Caco-2 (cell line): ENCODE data around the gene FBXL4. TPM values are rescaled to one million over a fixed set of nuclear protein-coding genes. Genes with fewer than 3 reads are reported as not detected.

Experiments used
- BruUV-seq: library from RNA; stranded (reverse); fragments of 400-500 nt; replicated peaks from 2 replicates; lab custom pipeline; 2021; lab: Mats Ljungman, UMichigan
- CTCF ChIA-PET: fragments of 300-600 bp; sonication (Branson Sonifier 250); formaldehyde crosslinking; loops from one replicate; lab custom pipeline; 2022; ENCODE audit warnings: antibody characterized with exemption; lab: Charles Lee
- POLR2A ChIA-PET: fragments of 300-600 bp; sonication (Branson Sonifier 250); formaldehyde crosslinking; loops from one replicate; lab custom pipeline; 2022; ENCODE audit warnings: antibody characterized with exemption; lab: Charles Lee
- DNase-seq, 2 experiments: peaks; one replicate each; pipeline versions ENCODE4 v3.0.0 to v3.0.0-alpha.2; 2020 to 2022
- H3K27me3 ChIP-seq: replicated peaks from 2 replicates; pipeline ENCODE4 v1.6.0; 2011; ENCODE audit warnings: low read length; ENCODE audit not compliant: control insufficient read depth, insufficient read depth
- H3K36me3 ChIP-seq: 2 replicates; pipeline ENCODE4 v1.5.1; 2011; ENCODE audit warnings: low read length; ENCODE audit not compliant: control insufficient read depth, insufficient read depth
- H3K4me1 ChIP-seq: fragments of 250-450 bp; sonication (Bioruptor Pico); 2 replicates; pipeline ENCODE4 v1.5.1; 2020; ENCODE audit warnings: mild to moderate bottlenecking
- H3K4me3 ChIP-seq: 2 replicates; pipeline ENCODE4 v1.5.1; 2011; ENCODE audit warnings: low read depth, mild to moderate bottlenecking, control low read depth, low read length
- H3K9me3 ChIP-seq: fragments of 250-450 bp; sonication (Bioruptor Pico); 2 replicates; pipeline ENCODE4 v1.5.1; 2020; ENCODE audit warnings: mild to moderate bottlenecking, moderate library complexity
- H3K27ac Mint-ChIP-seq: one replicate; pipeline ENCODE4 v1.8.0; 2022; ENCODE audit warnings: mixed read lengths; ENCODE audit not compliant: unreplicated experiment
- H3K27me3 Mint-ChIP-seq: one replicate; pipeline ENCODE4 v1.8.0; 2022; ENCODE audit warnings: mixed read lengths; ENCODE audit not compliant: insufficient read depth, unreplicated experiment
- H3K36me3 Mint-ChIP-seq: one replicate; pipeline ENCODE4 v1.8.0; 2022; ENCODE audit warnings: mild to moderate bottlenecking, mixed read lengths; ENCODE audit not compliant: insufficient read depth, unreplicated experiment
- H3K4me1 Mint-ChIP-seq: one replicate; pipeline ENCODE4 v1.8.0; 2022; ENCODE audit warnings: low read depth, mixed read lengths; ENCODE audit not compliant: unreplicated experiment
- H3K4me3 Mint-ChIP-seq: one replicate; pipeline ENCODE4 v1.8.0; 2022; ENCODE audit warnings: mild to moderate bottlenecking, moderate library complexity, mixed read lengths; ENCODE audit not compliant: unreplicated experiment
- H3K9me3 Mint-ChIP-seq: one replicate; pipeline ENCODE4 v1.8.0; 2022; ENCODE audit warnings: mixed read lengths; ENCODE audit not compliant: unreplicated experiment
- CTCF ChIP-seq, 2 experiments: fragments of 200-600 bp in 1 of 2; IDR thresholded peaks; 1 replicate in 1 of 2; 2 replicates in 1 of 2; pipeline versions ENCODE4 v1.5.1 to v1.8.0; 2011 to 2022; ENCODE audit warnings: antibody characterized with exemption in 1 of 2, control low read depth in 1 of 2, inconsistent platforms in 1 of 2, low read depth in 1 of 2, low read length in 1 of 2, mild to moderate bottlenecking in 1 of 2, moderate library complexity in 1 of 2; ENCODE audit not compliant: insufficient read depth in 1 of 2, severe bottlenecking in 1 of 2, unreplicated experiment in 1 of 2
- intact Hi-C: fragments of 100-400 bp; cut with micrococcal nuclease; formaldehyde crosslinking; loops from one replicate; pipeline ENCODE4 v1.10.0; 2022; ENCODE audit not compliant: unreplicated experiment
- total RNA-seq: library from RNA; stranded (reverse); gene quantifications from 2 replicates; pipeline ENCODE4 v1.2.3, GENCODE V29; 2022

FBXL4 gene
- total RNA-seq, 1 experiment from 2014 or later, result 5.9 TPM

- no peaks in the 10 kb centered on the region for H3K4me1 ChIP-seq
- Mint-ChIP-seq H3K9me3 (no peaks in the 10 kb centered on the region), H3K36me3 (no peaks in the 10 kb centered on the region), H3K27me3 (peaks cover 5% of the 10 kb centered on the region), H3K4me3 (no peak overlapping the region), H3K4me1 (no peaks in the 10 kb centered on the region), H3K27ac (no peak overlapping the region)
- H3K27me3 ChIP-seq, result no peaks in the 10 kb centered on the region
- intact Hi-C loops, result no loop called here
- CTCF ChIA-PET, result interaction anchor here (0.6 kb wide), 1 partner anchor 1060 kb away, joined by 5 read pairs; no protein-coding TSS in a partner anchor
- no TSS peak for BruUV-seq
- POLR2A ChIA-PET, result no interaction called here
- no peak overlapping the region for H3K4me3 ChIP-seq
- DNase-seq, result no peak
- no peaks in the 10 kb centered on the region for H3K36me3 ChIP-seq
- no peaks in the 10 kb centered on the region for H3K9me3 ChIP-seq
- TF ChIP-seq CTCF (IDR thresholded peaks at IDR 0.05; ENCODE audit: insufficient read depth in 1 of 2, low read depth in 1 of 2, low read length in 1 of 2, severe bottlenecking in 1 of 2, unreplicated experiment in 1 of 2), result no peak
Measured at GRCh38 chr6:98992535-98992934, 44.8 kb upstream of the FBXL4 start.

GRCh38 chr6:98986071-98986615 lies 38.4 kb upstream of the FBXL4 start:
- Histone ChIP-seq H3K4me1 (no peaks in the 10 kb centered on the region), H3K27me3 (no peaks in the 10 kb centered on the region), H3K9me3 (no peaks in the 10 kb centered on the region), H3K4me3 (no peak overlapping the region), H3K36me3 (no peaks in the 10 kb centered on the region)
- TF ChIP-seq CTCF (IDR thresholded peaks at IDR 0.05; ENCODE audit: insufficient read depth in 1 of 2, low read depth in 1 of 2, low read length in 1 of 2, severe bottlenecking in 1 of 2, unreplicated experiment in 1 of 2), result no peak
- Mint-ChIP-seq H3K9me3 (no peaks in the 10 kb centered on the region), H3K4me3 (no peak overlapping the region), H3K27me3 (peaks cover 12% of the 10 kb centered on the region), H3K4me1 (no peaks in the 10 kb centered on the region), H3K36me3 (no peaks in the 10 kb centered on the region), H3K27ac (no peak overlapping the region)
- intact Hi-C loops, result no loop called here
- ChIA-PET POLR2A (no interaction called here), CTCF (no interaction called here)
- DNase-seq, result no peak
- no TSS peak for BruUV-seq

- no peaks in the 10 kb centered on the region for H3K4me1 Mint-ChIP-seq
- BruUV-seq, result no TSS peak
- no peaks in the 10 kb centered on the region for H3K9me3 ChIP-seq
- H3K36me3 Mint-ChIP-seq, result no peaks in the 10 kb centered on the region
- TF ChIP-seq CTCF (IDR thresholded peaks at IDR 0.05; ENCODE audit: insufficient read depth in 1 of 2, low read depth in 1 of 2, low read length in 1 of 2, severe bottlenecking in 1 of 2, unreplicated experiment in 1 of 2), result no peak
- H3K36me3 ChIP-seq, result no peaks in the 10 kb centered on the region
- H3K9me3 Mint-ChIP-seq, result no peaks in the 10 kb centered on the region
- no peak overlapping the region for H3K4me3 ChIP-seq
- H3K27me3 ChIP-seq, result no peaks in the 10 kb centered on the region
- ChIA-PET CTCF (no interaction called here), POLR2A (no interaction called here)
- no peaks in the 10 kb centered on the region for H3K4me1 ChIP-seq
- no peak for DNase-seq
- peaks cover 12% of the 10 kb centered on the region for H3K27me3 Mint-ChIP-seq
- no peak overlapping the region for H3K4me3 Mint-ChIP-seq
- no peak overlapping the region for H3K27ac Mint-ChIP-seq
- intact Hi-C loops, result no loop called here
Measured at GRCh38 chr6:98985391-98985790, 37.6 kb upstream of the FBXL4 start.
